HepG2 (cell line): Measurements from ENCODE around the gene GOLGA6L4. TPM values are rescaled to one million over a fixed set of nuclear protein-coding genes. Genes with fewer than 3 reads are reported as not detected.
"Not testable (repeated sequence)": the region's sequence is repeated elsewhere in the genome, so short reads cannot be mapped to it uniquely, and the experiment has no call there.

Experiments used
- ATAC-seq: fragments of 200-7000 bp; cut with Tn5 transposase; 3 replicates; pipeline ENCODE4 v1.9.1; 2020; ENCODE audit warnings: mild to moderate bottlenecking, moderate library complexity
- BruUV-seq: library from RNA; stranded (reverse); fragments of 400-500 nt; replicated peaks from 2 replicates; lab custom pipeline; 2021; lab: Mats Ljungman, UMichigan
- CTCF ChIA-PET: fragments of 300-600 bp; formaldehyde crosslinking; extraction: SDS; loops from one replicate; lab custom pipeline; 2021; ENCODE audit warnings: low total read pairs, inconsistent platforms, low intra/inter-chr PET ratio; lab: Yijun Ruan, JAX
- POLR2A ChIA-PET: fragments of 350-600 bp; sonication (Branson Sonifier 250); formaldehyde crosslinking; loops from one replicate; lab custom pipeline; 2020; ENCODE audit warnings: antibody characterized with exemption, inconsistent platforms; lab: Yijun Ruan, JAX
- DNase-seq: peaks from one replicate; pipeline ENCODE4 v3.0.0-alpha.2; 2015; ENCODE audit warnings: low spot score
- FAIRE-seq: peaks from 3 replicates; lab custom pipeline; 2011; peaks lifted over from hg19 to GRCh38; lab: Jason Lieb, UNC
- H2AFZ ChIP-seq: one replicate; pipeline ENCODE4 v1.6.1; 2011; ENCODE audit warnings: low read length, inconsistent platforms
- H3K27ac ChIP-seq: fragments of 300-600 bp; 3 replicates; pipeline ENCODE4 v1.8.0; 2011; ENCODE audit warnings: mixed run types, mild to moderate bottlenecking, mixed read lengths, low read length, inconsistent platforms; ENCODE audit not compliant: insufficient read depth; ENCODE audit errors: extremely low read length
- H3K27me3 ChIP-seq, 2 experiments: fragments of 200-600 bp in 1 of 2; 2 replicates in 1 of 2; 3 replicates in 1 of 2; pipeline versions ENCODE4 v1.6.0 to v1.8.0; 2011; ENCODE audit warnings: low read length in 2 of 2, mild to moderate bottlenecking in 2 of 2, moderate library complexity in 2 of 2, inconsistent platforms in 1 of 2; ENCODE audit not compliant: insufficient read depth in 2 of 2, control insufficient read depth in 1 of 2
- H3K36me3 ChIP-seq, 2 experiments: fragments of 200-600 bp in 1 of 2; replicated peaks in 1 of 2; 2 replicates in 1 of 2; 3 replicates in 1 of 2; pipeline versions ENCODE4 v1.5.1 to v1.8.0; 2011; ENCODE audit warnings: low read length in 2 of 2, inconsistent platforms in 1 of 2; ENCODE audit not compliant: insufficient read depth in 2 of 2, control insufficient read depth in 1 of 2
- H3K4me1 ChIP-seq: 2 replicates; pipeline ENCODE4 v1.5.1; 2012; ENCODE audit warnings: low read length, inconsistent platforms; ENCODE audit not compliant: insufficient read depth
- H3K4me2 ChIP-seq: 2 replicates; pipeline ENCODE4 v1.6.0; 2011; ENCODE audit warnings: low read depth, low read length, inconsistent platforms
- H3K4me3 ChIP-seq, 3 experiments: fragments of 200-600 bp in 1 of 3; sonication (generic), shearing (Covaris generic) in 1 of 3; replicated peaks in 1 of 3; 2 replicates each; pipeline ENCODE4 v1.5.1; 2011 to 2016; ENCODE audit warnings: low read length in 3 of 3, inconsistent platforms in 2 of 3, low read depth in 2 of 3, mild to moderate bottlenecking in 2 of 3, control low read depth in 1 of 3, mixed read lengths in 1 of 3; ENCODE audit not compliant: insufficient read depth in 1 of 3
- H3K79me2 ChIP-seq: one replicate; pipeline ENCODE4 v1.6.1; 2011; ENCODE audit warnings: low read length, inconsistent platforms; ENCODE audit not compliant: insufficient read depth
- H3K9ac ChIP-seq: 2 replicates; pipeline ENCODE4 v1.6.0; 2011; ENCODE audit warnings: mild to moderate bottlenecking, low read depth, low read length, inconsistent platforms; ENCODE audit not compliant: insufficient read depth
- H3K9me3 ChIP-seq: 2 replicates; pipeline ENCODE4 v1.5.1; 2012; ENCODE audit warnings: mild to moderate bottlenecking, low read length
- H4K20me1 ChIP-seq: 2 replicates; pipeline ENCODE4 v1.6.0; 2011; ENCODE audit warnings: inconsistent platforms, mild to moderate bottlenecking, low read length, moderate library complexity; ENCODE audit not compliant: insufficient read depth
- ZFX ChIP-seq: sonication (generic); formaldehyde crosslinking; IDR thresholded peaks from 2 replicates; pipeline ENCODE4 v1.4.0; 2020; ENCODE audit warnings: mild to moderate bottlenecking, low read depth, missing genetic modification reagents, moderate library complexity
- WGBS: methylation state at CpG from one replicate; pipeline ENCODE4 v1.1.6; 2017; ENCODE audit warnings: low lambda C conversion rate; 5-methylcytosine and 5-hydroxymethylcytosine counted together
- in situ Hi-C: cut with HindIII; loops from 2 replicates; pipeline ENCODE4 v1.10.0; 2017; ENCODE audit warnings: low pct_unique_long_range_greater_than_20kb; ENCODE audit not compliant: extremely low pct_ligation_motif_present
- intact Hi-C: fragments of 100-400 bp; cut with micrococcal nuclease; formaldehyde crosslinking; loops from one replicate; pipeline ENCODE4 v1.10.0; 2022; ENCODE audit not compliant: unreplicated experiment
- polyA plus RNA-seq, 8 experiments: library from polyadenylated mRNA; depleted of rRNA in 3 of 8; stranded (reverse) in 7 of 8; unstranded in 1 of 8; fragments of >200 nt; fragmentation: Illumina TruSeq in 4 of 8; extraction: Trizol in 4 of 8; gene quantifications; 2 replicates each; pipeline versions ENCODE4 v1.2.1 to v1.2.3, GENCODE V29; 2011 to 2016; ENCODE audit warnings: low read depth in 4 of 8, missing spikeins in 1 of 8, mixed read lengths in 1 of 8; ENCODE audit not compliant: insufficient read depth in 1 of 8
- total RNA-seq, 5 experiments: library from RNA; depleted of rRNA; stranded (reverse); fragments of >200 nt; fragmentation: Illumina TruSeq; extraction: Trizol; gene quantifications; 2 replicates each; pipeline ENCODE4 v1.2.3, GENCODE V29; 2016; ENCODE audit warnings: low read depth in 1 of 5
- TF ChIP-seq, protein P1 (sequence below): sonication (generic); formaldehyde crosslinking; IDR thresholded peaks from 2 replicates; pipeline ENCODE4 v1.5.0; 2020; ENCODE audit warnings: mild to moderate bottlenecking, missing genetic modification reagents, moderate library complexity

GOLGA6L4 gene
- total and polyA plus RNA-seq, 2 of the 13 experiments (the other 11 are each of a cell fraction or from before 2014, with no cell fraction given): 1.6 to 1.7 TPM

DNA sequence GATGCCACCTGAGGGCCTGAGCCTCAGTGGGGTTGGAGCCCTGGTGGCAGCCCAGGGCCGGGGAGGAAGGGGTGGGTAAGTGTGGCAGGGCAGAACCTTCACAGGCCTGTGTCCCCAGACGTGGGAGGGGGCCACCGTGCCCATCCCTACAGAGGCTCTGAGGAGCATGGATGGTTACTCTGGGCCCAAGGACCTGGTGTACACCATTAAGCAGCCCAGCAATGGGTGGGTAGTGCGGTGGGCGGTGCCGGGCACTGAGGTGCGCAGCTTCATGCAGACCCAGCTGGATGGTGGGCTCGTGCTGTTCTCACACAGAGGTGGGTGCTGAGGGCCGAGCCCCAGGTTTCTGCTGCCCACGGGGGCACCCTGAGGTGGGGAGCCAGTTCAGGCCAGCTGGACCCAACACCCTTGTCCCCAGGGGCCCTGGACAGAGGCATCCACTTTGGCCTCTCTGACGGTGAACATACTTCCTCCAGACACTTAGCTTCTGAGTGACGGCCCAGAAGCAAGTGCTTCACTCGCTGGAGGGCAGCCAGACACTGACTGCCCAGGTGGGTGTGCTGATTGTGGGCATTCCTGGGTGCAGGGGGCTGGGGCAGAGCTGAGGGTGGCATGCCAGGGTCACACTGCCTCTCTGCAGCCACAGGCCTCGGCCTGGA, 38.9 kb upstream of the GOLGA6L4 start:
- CTCF ChIA-PET, in situ Hi-C loops, H3K4me2 ChIP-seq, BruUV-seq, H4K20me1 ChIP-seq, POLR2A ChIA-PET, H3K9ac ChIP-seq, intact Hi-C loops, DNase-seq, H2AFZ ChIP-seq, ATAC-seq, H3K27me3 ChIP-seq, H3K9me3 ChIP-seq, H3K79me2 ChIP-seq, H3K27ac ChIP-seq, H3K4me3 ChIP-seq, H3K36me3 ChIP-seq, FAIRE-seq, H3K4me1 ChIP-seq: not testable (repeated sequence)
- no CpG with 5 or more reads among the region's 14 CpGs for WGBS

- H3K4me3 ChIP-seq, H3K27me3 ChIP-seq, H2AFZ ChIP-seq, H3K4me1 ChIP-seq, H3K27ac ChIP-seq, CTCF ChIA-PET, BruUV-seq, H3K9me3 ChIP-seq, POLR2A ChIA-PET, FAIRE-seq, H3K36me3 ChIP-seq, H4K20me1 ChIP-seq, H3K9ac ChIP-seq, DNase-seq, intact Hi-C loops, ATAC-seq, H3K79me2 ChIP-seq, in situ Hi-C loops, H3K4me2 ChIP-seq: not testable (repeated sequence)
- no CpG with 5 or more reads among the region's 16 CpGs for WGBS
These were observed 35.7 kb upstream of the GOLGA6L4 start for GRCh38 chr15:84199865-84200264.

DNA sequence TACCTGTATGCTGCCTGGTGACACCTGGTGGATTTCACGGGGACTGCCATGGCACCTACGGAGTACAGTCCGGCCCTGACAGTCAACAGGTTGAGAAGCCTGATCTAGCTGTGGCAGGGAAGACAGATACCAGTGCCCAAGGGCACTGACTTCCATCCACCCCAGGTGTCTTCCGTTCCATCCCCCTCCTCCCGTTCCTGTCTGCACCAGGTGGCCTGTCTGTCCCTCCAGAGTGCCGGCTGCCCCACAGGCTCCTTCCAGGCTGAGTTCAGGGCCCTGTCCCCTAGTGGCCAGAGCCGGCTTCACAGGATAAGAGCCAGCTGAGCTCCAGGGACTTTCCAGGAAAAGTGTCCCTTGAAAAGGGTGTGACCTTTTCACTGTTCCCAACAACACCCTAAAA, 10.9 kb downstream of the GOLGA6L4 start:
- FAIRE-seq, H2AFZ ChIP-seq, CTCF ChIA-PET, H4K20me1 ChIP-seq, POLR2A ChIA-PET, ATAC-seq, H3K27ac ChIP-seq, in situ Hi-C loops, H3K4me1 ChIP-seq, H3K36me3 ChIP-seq, H3K27me3 ChIP-seq, H3K4me3 ChIP-seq, H3K9ac ChIP-seq, H3K9me3 ChIP-seq, H3K79me2 ChIP-seq, DNase-seq, intact Hi-C loops, BruUV-seq: not testable (repeated sequence)
- no CpG with 5 or more reads among the region's 7 CpGs for WGBS
- TF ChIP-seq, protein P1, sequence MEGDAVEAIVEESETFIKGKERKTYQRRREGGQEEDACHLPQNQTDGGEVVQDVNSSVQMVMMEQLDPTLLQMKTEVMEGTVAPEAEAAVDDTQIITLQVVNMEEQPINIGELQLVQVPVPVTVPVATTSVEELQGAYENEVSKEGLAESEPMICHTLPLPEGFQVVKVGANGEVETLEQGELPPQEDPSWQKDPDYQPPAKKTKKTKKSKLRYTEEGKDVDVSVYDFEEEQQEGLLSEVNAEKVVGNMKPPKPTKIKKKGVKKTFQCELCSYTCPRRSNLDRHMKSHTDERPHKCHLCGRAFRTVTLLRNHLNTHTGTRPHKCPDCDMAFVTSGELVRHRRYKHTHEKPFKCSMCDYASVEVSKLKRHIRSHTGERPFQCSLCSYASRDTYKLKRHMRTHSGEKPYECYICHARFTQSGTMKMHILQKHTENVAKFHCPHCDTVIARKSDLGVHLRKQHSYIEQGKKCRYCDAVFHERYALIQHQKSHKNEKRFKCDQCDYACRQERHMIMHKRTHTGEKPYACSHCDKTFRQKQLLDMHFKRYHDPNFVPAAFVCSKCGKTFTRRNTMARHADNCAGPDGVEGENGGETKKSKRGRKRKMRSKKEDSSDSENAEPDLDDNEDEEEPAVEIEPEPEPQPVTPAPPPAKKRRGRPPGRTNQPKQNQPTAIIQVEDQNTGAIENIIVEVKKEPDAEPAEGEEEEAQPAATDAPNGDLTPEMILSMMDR (CRISPR knock-in tag): peak; percentile 54
- TF ChIP-seq ZFX (CRISPR knock-in tag): 0 out of 2 replicates have a peak, but pooled peaks have one; percentile 16
- peak overlapping the region; percentile 23; the same call in 1 of the 2 replicates for H3K4me2 ChIP-seq
